ENCODE results near the gene GSN. TPM values are rescaled to one million over a fixed set of nuclear protein-coding genes. Genes with fewer than 3 reads are reported as not detected.

GSN gene
- total RNA-seq, 1 donor: 254 TPM

- peak; percentile 83 for DNase-seq (ENCODE audit: low read depth)
- no peak for TF ChIP-seq CTCF (IDR thresholded peaks at IDR 0.05; ENCODE audit: insufficient read depth, low read depth, low read length)
- H3K4me3 ChIP-seq (ENCODE audit: low read depth, low read length): no peak overlapping the region
Observed at GRCh38 chr9:121372239-121373010, 104.5 kb downstream of the GSN start.

- no peak overlapping the region for H3K4me3 ChIP-seq (ENCODE audit: low read depth, low read length)
- peak; percentile 93 for DNase-seq (ENCODE audit: low read depth)
- no peak for TF ChIP-seq CTCF (IDR thresholded peaks at IDR 0.05; ENCODE audit: insufficient read depth, low read depth, low read length)
Observed at GRCh38 chr9:121373011-121373729, 105.2 kb downstream of the GSN start.

- DNase-seq (ENCODE audit: low read depth): peak; percentile 53
- no peak overlapping the region for H3K4me3 ChIP-seq (ENCODE audit: low read depth, low read length)
- TF ChIP-seq CTCF (IDR thresholded peaks at IDR 0.05; ENCODE audit: insufficient read depth, low read depth, low read length): peak; percentile 47
Observed at GRCh38 chr9:121376214-121376830, 108.4 kb downstream of the GSN start.

GRCh38 chr9:121380846-121381245, 112.9 kb downstream of the GSN start:
- no peak for DNase-seq (ENCODE audit: low read depth)
- TF ChIP-seq CTCF (IDR thresholded peaks at IDR 0.05; ENCODE audit: insufficient read depth, low read depth, low read length): no peak
- no peak overlapping the region for H3K4me3 ChIP-seq (ENCODE audit: low read depth, low read length)

Other genes starting within 250 kb of the GSN start
- 2.3 and 3.9 TPM in 2 replicates for gene C5, start 217.9 kb upstream of the GSN start, total RNA-seq
- gene CNTRL, start 193.2 kb upstream of the GSN start, total RNA-seq: 5.8 and 6.5 TPM in 2 replicates
- 22.2 and 36.3 TPM in 2 replicates for gene RAB14, start 66.3 kb upstream of the GSN start, total RNA-seq
- gene STOM, start 102.1 kb downstream of the GSN start, total RNA-seq: 118 and 168 TPM in 2 replicates
- gene GGTA1, start 231.7 kb downstream of the GSN start, total RNA-seq: not detected in 2 replicates

Measured in fibroblast of villous mesenchyme (primary cell).